Measurements from ENCODE around the gene HDAC2.

DNA sequence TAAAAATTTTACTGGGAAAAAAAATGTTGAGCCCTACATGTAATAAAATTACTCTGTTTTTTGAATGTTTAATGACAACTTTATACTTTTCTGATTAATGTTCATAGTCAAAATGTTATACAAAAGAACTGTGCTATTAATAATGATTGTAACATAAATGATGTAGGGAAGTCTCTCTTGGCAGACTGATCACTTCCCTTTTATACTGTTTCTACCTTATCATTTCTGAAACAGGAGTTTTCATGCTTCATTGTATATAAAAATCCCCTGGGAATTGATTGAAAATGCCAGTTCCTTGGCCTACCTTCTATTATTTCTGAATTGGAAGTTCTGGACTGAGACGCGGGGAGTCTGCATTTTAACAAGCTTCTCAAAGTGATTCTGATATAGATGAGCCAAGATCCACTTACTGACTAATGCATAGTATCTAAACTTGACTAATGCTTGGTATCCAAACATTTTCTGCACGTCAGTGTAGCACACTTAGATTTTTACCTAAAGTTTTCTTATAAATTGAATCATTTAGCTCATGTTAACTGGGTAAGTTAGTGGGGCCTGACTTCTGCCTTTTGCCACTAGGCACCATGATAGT lies 7.2 kb upstream of the HDAC2 start:
- TF ChIP-seq, protein P1, sequence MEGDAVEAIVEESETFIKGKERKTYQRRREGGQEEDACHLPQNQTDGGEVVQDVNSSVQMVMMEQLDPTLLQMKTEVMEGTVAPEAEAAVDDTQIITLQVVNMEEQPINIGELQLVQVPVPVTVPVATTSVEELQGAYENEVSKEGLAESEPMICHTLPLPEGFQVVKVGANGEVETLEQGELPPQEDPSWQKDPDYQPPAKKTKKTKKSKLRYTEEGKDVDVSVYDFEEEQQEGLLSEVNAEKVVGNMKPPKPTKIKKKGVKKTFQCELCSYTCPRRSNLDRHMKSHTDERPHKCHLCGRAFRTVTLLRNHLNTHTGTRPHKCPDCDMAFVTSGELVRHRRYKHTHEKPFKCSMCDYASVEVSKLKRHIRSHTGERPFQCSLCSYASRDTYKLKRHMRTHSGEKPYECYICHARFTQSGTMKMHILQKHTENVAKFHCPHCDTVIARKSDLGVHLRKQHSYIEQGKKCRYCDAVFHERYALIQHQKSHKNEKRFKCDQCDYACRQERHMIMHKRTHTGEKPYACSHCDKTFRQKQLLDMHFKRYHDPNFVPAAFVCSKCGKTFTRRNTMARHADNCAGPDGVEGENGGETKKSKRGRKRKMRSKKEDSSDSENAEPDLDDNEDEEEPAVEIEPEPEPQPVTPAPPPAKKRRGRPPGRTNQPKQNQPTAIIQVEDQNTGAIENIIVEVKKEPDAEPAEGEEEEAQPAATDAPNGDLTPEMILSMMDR (optimal IDR thresholded peaks at IDR 0.05 in 1 of 3, IDR thresholded peaks at IDR 0.05 in 1 of 3, conservative IDR thresholded peaks at IDR 0.05 in 1 of 3; ENCODE audit: extremely low read depth in 1 of 3, insufficient read depth in 2 of 3, low read length in 3 of 3) = no peak
- no peak for TF ChIP-seq EZH2 (IDR thresholded peaks at IDR 0.05; ENCODE audit: low read length)
